Gastroesophageal sphincter (tissue), 4 donors: ENCODE data around the gene TRMT10A. TPM values are rescaled to one million over a fixed set of nuclear protein-coding genes. Genes with fewer than 3 reads are reported as not detected.

ENCODE experiments used
- ATAC-seq: fragments of 150-250 bp; one replicate; pipeline ENCODE4 v1.9.1; 2016; ENCODE audit warnings: mild to moderate bottlenecking, moderate library complexity
- H3K27ac ChIP-seq, 4 donors: fragments of 200-600 bp; sonication (generic) in 3 of 4; 1 replicate in 3 of 4; 2 replicates in 1 of 4; pipeline ENCODE4 v1.5.1; 2016 to 2019
- H3K27me3 ChIP-seq: fragments of 200-600 bp; sonication (generic); one replicate; pipeline ENCODE4 v1.5.1; 2019
- H3K36me3 ChIP-seq, 2 donors: fragments of 200-600 bp; sonication (generic); one replicate each; pipeline ENCODE4 v1.5.1; 2019; ENCODE audit warnings: control low read depth in 1 of 2
- H3K4me1 ChIP-seq, 3 donors: fragments of 200-600 bp; sonication (generic); 1 replicate in 2 of 3; 2 replicates in 1 of 3; pipeline ENCODE4 v1.5.1; 2016 to 2019; ENCODE audit warnings: control low read depth in 2 of 3
- H3K4me3 ChIP-seq, 2 donors: fragments of 200-600 bp; sonication (generic); one replicate each; pipeline ENCODE4 v1.5.1; 2019; ENCODE audit warnings: mild to moderate bottlenecking in 1 of 2, moderate library complexity in 1 of 2
- H3K9me3 ChIP-seq, 3 donors: fragments of 200-600 bp; sonication (generic); one replicate each; pipeline ENCODE4 v1.5.1; 2017 to 2019; ENCODE audit warnings: control low read depth in 2 of 3
- CTCF ChIP-seq, 4 experiments: fragments of 200-600 bp in 2 of 4; fragments of 450-650 bp in 2 of 4; sonication (generic) in 1 of 4; IDR thresholded peaks; one replicate each; pipeline ENCODE4 v1.5.1; 2017 to 2019; ENCODE audit warnings: antibody characterized with exemption in 4 of 4, mild to moderate bottlenecking in 2 of 4, moderate library complexity in 2 of 4
- EP300 ChIP-seq: sonication (generic); formaldehyde crosslinking; IDR thresholded peaks from one replicate; pipeline ENCODE4 v1.6.1; 2017; ENCODE audit warnings: antibody characterized with exemption, mild to moderate bottlenecking
- POLR2A ChIP-seq, 2 donors: fragments of 450-650 bp; IDR thresholded peaks; one replicate each; pipeline ENCODE4 v1.6.1; 2017; ENCODE audit warnings: antibody characterized with exemption in 2 of 2, mild to moderate bottlenecking in 2 of 2, moderate library complexity in 1 of 2
- POLR2AphosphoS5 ChIP-seq: sonication (generic); formaldehyde crosslinking; IDR thresholded peaks from one replicate; pipeline ENCODE4 v1.6.1; 2017; ENCODE audit warnings: antibody characterized with exemption
- WGBS, 2 donors: methylation state at CpG; one replicate each; pipeline ENCODE4 v1.1.5; 2018; ENCODE audit warnings: low coverage in 1 of 2; 5-methylcytosine and 5-hydroxymethylcytosine counted together
- total RNA-seq, 4 donors: library from RNA; depleted of rRNA; stranded (reverse); fragments of >200 nt; gene quantifications; one replicate each; pipeline ENCODE4 v1.1.0, GENCODE V29; 2016

The TRMT10A gene
- total RNA-seq, 4 donors from 2014 or later, result 3.8 to 10.2 (median 5.7) TPM

GRCh38 chr4:99606716-99607115 lies 42.9 kb upstream of the TRMT10A start:
- Histone ChIP-seq H3K4me1 (peaks cover 0 to 13% (median 7%) of the 10 kb centered on the region in 3 donors), H3K27me3 (no peaks in the 10 kb centered on the region), H3K9me3 (no peaks in the 10 kb centered on the region), H3K4me3 (no peak overlapping the region), H3K27ac (no peak overlapping the region), H3K36me3 (no peaks in the 10 kb centered on the region)
- no peak for ATAC-seq
- TF ChIP-seq CTCF (IDR thresholded peaks at IDR 0.05) (no peak), POLR2AphosphoS5 (no peak), POLR2A (IDR thresholded peaks at IDR 0.05) (no peak), EP300 (no peak)
- WGBS, 2 donors, result 94 to 98% methylated on average over 2 of the region's 2 CpGs

- ATAC-seq, result no peak
- no peak overlapping the region for H3K27ac ChIP-seq
- no peaks in the 10 kb centered on the region for H3K27me3 ChIP-seq
- H3K9me3 ChIP-seq, result no peaks in the 10 kb centered on the region
- no peak overlapping the region for H3K4me3 ChIP-seq
- no peak for TF ChIP-seq POLR2A (IDR thresholded peaks at IDR 0.05)
- TF ChIP-seq POLR2AphosphoS5, result no peak
- TF ChIP-seq EP300, result no peak
- TF ChIP-seq CTCF (IDR thresholded peaks at IDR 0.05), result no peak
- H3K4me1 ChIP-seq, result no peaks in the 10 kb centered on the region
- WGBS, 2 donors, result 67 to 81% methylated on average over 2 of the region's 2 CpGs
- no peaks in the 10 kb centered on the region for H3K36me3 ChIP-seq
These were observed 31.0 kb upstream of the TRMT10A start for GRCh38 chr4:99594818-99595217.

DNA sequence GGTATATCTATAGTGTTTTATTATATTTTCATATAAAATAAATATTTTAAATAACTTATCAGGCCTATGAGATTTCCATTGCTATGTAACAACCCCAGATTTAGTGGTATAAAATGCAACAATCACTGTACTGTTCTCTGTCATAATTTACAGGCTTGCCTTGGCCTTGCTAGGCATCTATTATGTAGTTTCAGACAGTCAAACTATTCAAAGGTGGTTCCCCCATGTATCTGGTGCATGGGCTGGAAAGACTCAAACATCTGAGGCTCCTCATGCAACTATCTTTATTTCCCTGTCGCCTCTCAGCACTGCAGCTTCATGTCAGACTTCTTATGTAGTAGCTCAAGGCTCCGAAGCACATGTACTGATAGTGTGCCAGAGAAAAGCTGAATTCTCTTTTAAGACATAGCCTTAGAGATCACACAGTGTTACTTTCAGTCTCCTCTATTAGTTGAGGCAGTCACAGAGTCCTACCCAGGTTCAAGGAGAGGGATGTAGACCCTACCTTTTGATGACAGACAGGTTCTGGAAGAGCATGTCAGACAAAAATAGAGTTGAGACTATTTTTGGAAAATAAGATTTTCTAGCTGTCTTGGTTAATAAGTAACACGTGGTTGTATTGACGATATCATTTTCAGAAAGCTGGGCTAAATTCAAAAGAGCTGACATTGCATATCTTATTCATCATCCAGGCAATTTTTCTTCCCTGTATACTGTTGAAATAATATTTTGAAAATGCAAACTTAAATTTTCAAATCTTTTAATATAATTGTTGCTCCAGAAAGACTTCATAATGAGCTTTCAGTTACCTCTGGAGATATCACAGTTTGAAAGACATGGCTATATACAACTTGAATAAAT lies 30.2 kb upstream of the TRMT10A start:
- H3K4me3 ChIP-seq, result no peak overlapping the region
- H3K36me3 ChIP-seq, result no peaks in the 10 kb centered on the region
- H3K9me3 ChIP-seq, result no peaks in the 10 kb centered on the region
- H3K27ac ChIP-seq, result no peak overlapping the region
- no peaks in the 10 kb centered on the region for H3K4me1 ChIP-seq
- TF ChIP-seq POLR2AphosphoS5 (no peak), EP300 (no peak), POLR2A (IDR thresholded peaks at IDR 0.05) (no peak), CTCF (IDR thresholded peaks at IDR 0.05) (no peak)
- ATAC-seq, result no peak
- 56 to 75% methylated on average over 3 to 4 of the region's 4 CpGs for WGBS, 2 donors
- no peaks in the 10 kb centered on the region for H3K27me3 ChIP-seq

GRCh38 chr4:99591757-99592156 lies 27.9 kb upstream of the TRMT10A start:
- Histone ChIP-seq H3K4me3 (no peak overlapping the region), H3K27ac (no peak overlapping the region), H3K9me3 (no peaks in the 10 kb centered on the region), H3K36me3 (no peaks in the 10 kb centered on the region), H3K27me3 (no peaks in the 10 kb centered on the region), H3K4me1 (no peaks in the 10 kb centered on the region)
- 63 to 84% methylated on average over 2 to 3 of the region's 3 CpGs for WGBS, 2 donors
- no peak for ATAC-seq
- no peak for TF ChIP-seq POLR2AphosphoS5
- TF ChIP-seq POLR2A (IDR thresholded peaks at IDR 0.05), result no peak
- TF ChIP-seq CTCF (IDR thresholded peaks at IDR 0.05), result no peak
- TF ChIP-seq EP300, result no peak

DNA sequence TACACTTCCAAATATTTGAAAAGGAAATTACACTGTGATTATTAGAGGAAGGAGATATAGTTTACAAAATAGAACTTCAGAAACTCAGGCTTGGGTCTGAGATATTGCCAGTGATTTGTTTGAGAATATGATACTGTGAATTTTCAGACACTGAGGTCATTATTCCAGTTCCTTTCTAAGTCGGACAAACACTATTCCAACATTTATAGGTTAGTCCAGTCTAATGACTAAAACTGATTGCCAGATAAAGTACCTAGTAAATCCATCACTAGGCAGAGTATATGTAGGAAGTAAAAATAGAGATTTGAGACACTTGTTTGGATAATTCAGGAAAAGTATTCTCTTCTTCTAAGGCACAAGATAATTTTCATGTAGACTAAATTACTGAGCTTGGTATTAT lies 24.0 kb upstream of the TRMT10A start:
- Histone ChIP-seq H3K27me3 (no peaks in the 10 kb centered on the region), H3K36me3 (no peaks in the 10 kb centered on the region), H3K9me3 (no peaks in the 10 kb centered on the region), H3K4me1 (no peaks in the 10 kb centered on the region), H3K27ac (no peak overlapping the region), H3K4me3 (no peak overlapping the region)
- no peak for ATAC-seq
- 18 to 46% methylated on average over 1 of the region's 1 CpG for WGBS, 2 donors
- TF ChIP-seq EP300, result no peak
- no peak for TF ChIP-seq POLR2AphosphoS5
- TF ChIP-seq CTCF (IDR thresholded peaks at IDR 0.05), result no peak
- no peak for TF ChIP-seq POLR2A (IDR thresholded peaks at IDR 0.05)
